Muscle layer of duodenum (tissue), 2 donors: ENCODE measurements around the gene CACNA2D2.

ENCODE experiments used
- H3K27ac ChIP-seq: one replicate; pipeline ENCODE4 v1.7.0; 2013; ENCODE audit warnings: mild to moderate bottlenecking, low read length
- H3K27me3 ChIP-seq: one replicate; pipeline ENCODE4 v1.7.0; 2013; ENCODE audit warnings: low read depth, mild to moderate bottlenecking, control low read depth, low read length
- H3K36me3 ChIP-seq, 2 donors: one replicate each; pipeline ENCODE4 v1.7.0; 2013; ENCODE audit warnings: low read length in 2 of 2, control low read depth in 1 of 2, mild to moderate bottlenecking in 1 of 2; ENCODE audit not compliant: insufficient read depth in 2 of 2, control insufficient read depth in 1 of 2
- H3K4me1 ChIP-seq, 2 donors: one replicate each; pipeline ENCODE4 v1.7.0; 2013; ENCODE audit warnings: low read length in 2 of 2, mild to moderate bottlenecking in 2 of 2, control low read depth in 1 of 2, moderate library complexity in 1 of 2; ENCODE audit not compliant: insufficient read depth in 2 of 2, control insufficient read depth in 1 of 2
- H3K4me3 ChIP-seq, 2 donors: one replicate each; pipeline ENCODE4 v1.7.0; 2013; ENCODE audit warnings: low read length in 2 of 2, low read depth in 1 of 2, mild to moderate bottlenecking in 1 of 2
- H3K9me3 ChIP-seq, 2 donors: one replicate each; pipeline ENCODE4 v1.7.0; 2013; ENCODE audit warnings: low read length in 2 of 2, control low read depth in 1 of 2, mild to moderate bottlenecking in 1 of 2; ENCODE audit not compliant: control insufficient read depth in 1 of 2
- donor health status: healthy.

Gene CACNA2D2

DNA sequence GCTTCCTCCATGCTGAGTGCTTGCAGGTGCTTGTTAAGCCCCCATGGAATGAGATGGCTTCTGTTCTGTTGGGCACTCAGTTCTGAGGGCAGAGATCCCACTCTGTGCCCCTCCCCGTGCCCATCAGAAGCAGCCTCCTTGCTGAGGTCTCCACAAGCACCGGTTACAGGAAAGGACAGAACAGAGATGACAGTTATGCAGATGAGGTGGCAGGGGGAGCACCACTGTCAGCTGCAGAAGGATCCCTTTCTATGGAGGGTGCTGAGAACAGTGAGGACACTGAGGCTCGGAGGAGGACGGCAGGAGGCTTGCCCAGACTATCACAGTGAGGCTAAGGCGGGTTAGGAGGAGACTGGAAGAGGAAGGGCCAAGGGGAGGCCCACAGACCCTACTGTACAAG lies 12.4 kb downstream of the CACNA2D2 start:
- H3K4me1 ChIP-seq = no peaks in the 10 kb centered on the region
- no peaks in the 10 kb centered on the region for H3K9me3 ChIP-seq
- H3K36me3 ChIP-seq = no peaks in the 10 kb centered on the region
- H3K4me3 ChIP-seq = no peak overlapping the region
- H3K27ac ChIP-seq = no peak overlapping the region
- H3K27me3 ChIP-seq = no peaks in the 10 kb centered on the region

DNA sequence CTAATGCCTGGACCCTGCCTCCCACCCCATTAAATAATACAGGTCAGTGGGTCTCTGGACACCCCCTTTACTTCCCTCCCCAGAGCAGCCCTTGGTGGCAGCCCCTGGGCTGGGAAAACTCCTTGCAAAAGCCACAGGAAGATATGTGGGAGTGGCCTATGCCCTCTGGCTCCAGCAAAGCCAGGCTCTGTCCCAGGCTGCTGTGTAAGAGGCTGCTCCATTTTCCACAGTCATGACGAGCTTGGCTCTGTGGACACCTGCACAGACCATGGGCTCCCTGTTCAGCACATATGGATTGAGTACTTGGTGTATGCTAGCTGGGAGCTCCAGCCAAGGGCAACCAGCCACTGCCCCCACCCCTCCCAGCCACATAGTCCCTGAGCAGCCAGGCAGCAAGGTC lies 13.0 kb downstream of the CACNA2D2 start:
- Histone ChIP-seq H3K27ac (no peak overlapping the region), H3K27me3 (no peaks in the 10 kb centered on the region), H3K4me1 (no peaks in the 10 kb centered on the region), H3K9me3 (no peaks in the 10 kb centered on the region), H3K4me3 (no peak overlapping the region), H3K36me3 (no peaks in the 10 kb centered on the region)

DNA sequence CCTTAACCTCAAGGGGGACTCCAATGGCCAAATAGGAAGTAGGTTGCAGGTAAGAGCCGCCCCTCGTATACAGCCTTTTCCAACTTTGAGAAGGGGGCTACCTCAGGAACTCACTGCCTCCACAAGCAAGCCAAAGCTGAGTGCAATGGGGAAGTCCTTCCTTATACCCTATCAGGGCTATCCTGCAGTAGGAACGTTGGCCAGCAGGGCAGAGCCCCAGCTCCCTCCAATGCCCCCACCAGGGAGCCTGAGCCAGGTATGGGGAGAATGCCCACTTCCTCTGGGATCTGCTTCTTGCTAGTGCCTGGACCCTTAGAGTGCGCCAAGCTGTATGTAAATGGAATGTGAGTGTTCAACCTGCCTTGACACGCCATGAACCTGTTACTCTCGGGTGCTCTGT lies 16.3 kb downstream of the CACNA2D2 start:
- no peak overlapping the region for H3K27ac ChIP-seq
- H3K4me3 ChIP-seq = no peak overlapping the region
- H3K9me3 ChIP-seq = no peaks in the 10 kb centered on the region
- no peaks in the 10 kb centered on the region for H3K4me1 ChIP-seq
- no peaks in the 10 kb centered on the region for H3K36me3 ChIP-seq
- H3K27me3 ChIP-seq = no peaks in the 10 kb centered on the region

DNA sequence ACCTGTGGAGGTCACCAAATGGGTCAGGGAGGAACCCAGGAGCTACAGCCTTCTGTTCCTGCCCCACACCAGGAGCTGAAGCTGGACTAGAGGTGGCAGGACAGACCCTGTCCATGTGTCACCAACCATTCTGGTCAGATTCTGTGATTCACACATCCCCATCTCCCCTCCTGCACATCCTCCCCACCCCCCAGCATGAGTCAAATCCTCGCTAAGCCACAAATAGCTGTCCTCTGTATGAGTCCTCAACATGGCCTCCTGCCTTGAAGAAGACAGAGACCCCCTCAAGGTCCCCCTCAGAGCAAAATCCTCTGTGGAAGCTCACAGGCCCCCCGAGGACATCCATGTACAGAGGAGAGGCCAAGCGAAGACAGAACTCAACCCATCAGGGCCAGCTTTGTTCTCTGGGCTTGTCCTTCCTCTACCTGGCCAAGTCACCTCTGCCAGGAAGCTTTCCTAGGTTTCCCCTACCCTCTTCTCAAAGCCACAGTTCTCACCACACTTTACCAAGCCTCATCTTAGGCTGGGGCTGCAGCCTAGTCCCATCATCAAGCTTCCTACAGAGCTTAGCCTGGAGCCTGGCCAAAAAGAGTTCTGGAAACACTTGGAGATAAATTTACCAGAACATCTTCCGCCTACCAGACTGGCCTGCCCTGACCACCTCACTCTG lies 17.1 kb downstream of the CACNA2D2 start:
- no peaks in the 10 kb centered on the region for H3K4me1 ChIP-seq
- H3K4me3 ChIP-seq = no peak overlapping the region
- H3K27me3 ChIP-seq = no peaks in the 10 kb centered on the region
- no peak overlapping the region for H3K27ac ChIP-seq
- H3K36me3 ChIP-seq = no peaks in the 10 kb centered on the region
- no peaks in the 10 kb centered on the region for H3K9me3 ChIP-seq

DNA sequence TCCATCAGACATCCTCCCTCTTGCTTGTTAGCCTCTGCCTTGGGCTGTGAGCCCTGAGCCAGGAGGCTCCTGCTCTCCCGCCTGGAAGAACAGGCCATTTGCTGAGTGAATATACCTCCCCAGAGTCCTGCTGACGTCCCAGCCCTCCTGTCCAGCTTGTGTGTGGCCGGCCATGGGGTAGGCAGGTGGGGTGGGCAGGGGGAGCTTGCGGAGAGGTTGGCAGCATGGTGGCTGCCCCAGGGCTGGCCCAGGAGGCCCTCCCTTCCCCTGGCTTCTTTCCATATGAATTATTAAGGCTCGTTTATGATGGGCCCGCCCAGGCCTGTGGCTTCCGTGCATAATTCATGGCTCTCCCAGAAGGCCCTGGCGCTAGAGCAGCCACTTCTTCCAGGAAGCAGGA lies 18.7 kb downstream of the CACNA2D2 start:
- no peak overlapping the region for H3K4me3 ChIP-seq
- no peaks in the 10 kb centered on the region for H3K4me1 ChIP-seq
- no peaks in the 10 kb centered on the region for H3K9me3 ChIP-seq
- no peaks in the 10 kb centered on the region for H3K36me3 ChIP-seq
- H3K27me3 ChIP-seq = no peaks in the 10 kb centered on the region
- no peak overlapping the region for H3K27ac ChIP-seq

DNA sequence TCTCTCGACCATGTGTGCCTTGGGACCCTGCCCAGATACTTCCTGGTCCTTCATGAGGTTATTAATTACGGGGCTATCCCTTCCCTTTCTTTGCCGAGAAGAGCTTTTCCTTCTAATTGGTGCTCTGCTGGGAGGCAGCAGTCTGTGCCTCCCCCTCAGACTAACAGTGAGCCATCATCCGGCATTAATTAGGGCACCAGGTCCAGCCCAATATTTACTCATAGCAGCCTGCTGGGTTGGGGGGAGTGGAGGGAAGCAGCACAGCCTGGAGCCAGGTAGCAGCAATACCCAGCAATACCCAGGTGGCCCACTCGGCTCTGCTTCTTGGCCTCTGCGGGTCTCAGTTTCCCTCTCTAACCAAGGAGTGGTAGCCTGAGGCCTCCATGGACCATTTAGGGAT lies 20.1 kb downstream of the CACNA2D2 start:
- Histone ChIP-seq H3K9me3 (no peaks in the 10 kb centered on the region), H3K4me3 (no peak overlapping the region), H3K4me1 (no peaks in the 10 kb centered on the region), H3K27me3 (no peaks in the 10 kb centered on the region), H3K36me3 (no peaks in the 10 kb centered on the region), H3K27ac (no peak overlapping the region)

DNA sequence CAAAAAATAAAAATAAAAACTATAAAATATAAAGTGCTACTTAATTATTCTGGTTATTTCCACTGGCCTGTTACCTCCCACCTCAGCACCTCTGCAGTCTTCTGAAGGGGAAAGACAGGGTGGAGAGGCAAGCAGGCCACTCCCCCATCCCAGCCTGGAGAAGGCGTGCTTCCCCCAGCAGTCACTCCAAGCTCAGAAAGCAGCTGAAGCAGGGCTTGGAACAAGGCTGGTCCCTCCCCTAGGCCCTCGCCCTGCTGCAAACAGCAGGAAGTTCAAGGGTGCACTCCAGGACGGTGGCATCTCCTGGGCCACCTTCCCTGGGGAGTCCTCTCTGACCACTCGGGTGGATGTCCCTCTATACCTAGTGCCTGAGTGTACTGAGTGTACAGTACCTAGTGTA lies 21.4 kb downstream of the CACNA2D2 start:
- Histone ChIP-seq H3K27ac (no peak overlapping the region), H3K4me1 (no peaks in the 10 kb centered on the region), H3K36me3 (no peaks in the 10 kb centered on the region), H3K27me3 (no peaks in the 10 kb centered on the region), H3K4me3 (no peak overlapping the region), H3K9me3 (no peaks in the 10 kb centered on the region)

DNA sequence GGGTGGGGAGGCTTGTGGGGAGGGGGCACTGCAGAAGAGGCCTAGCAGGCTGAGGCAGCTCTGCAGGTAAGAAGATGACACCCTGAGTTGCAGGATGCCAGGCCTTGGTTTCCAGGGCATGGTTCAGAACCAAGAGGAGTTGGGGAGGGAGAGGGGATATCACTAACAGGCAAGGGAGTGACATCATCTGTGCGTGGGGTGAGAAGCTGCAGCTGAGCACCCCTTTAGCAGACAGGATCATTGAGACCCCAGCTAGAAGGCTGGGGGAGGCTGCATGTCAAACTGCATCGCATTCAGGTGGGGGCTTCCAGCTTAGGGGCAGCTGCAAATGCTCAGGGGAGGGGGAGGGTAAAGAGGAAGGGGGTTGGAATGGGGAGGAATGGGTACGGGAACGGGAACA lies 23.0 kb downstream of the CACNA2D2 start:
- Histone ChIP-seq H3K4me1 (no peaks in the 10 kb centered on the region), H3K27me3 (no peaks in the 10 kb centered on the region), H3K27ac (no peak overlapping the region), H3K4me3 (no peak overlapping the region), H3K9me3 (no peaks in the 10 kb centered on the region), H3K36me3 (no peaks in the 10 kb centered on the region)

DNA sequence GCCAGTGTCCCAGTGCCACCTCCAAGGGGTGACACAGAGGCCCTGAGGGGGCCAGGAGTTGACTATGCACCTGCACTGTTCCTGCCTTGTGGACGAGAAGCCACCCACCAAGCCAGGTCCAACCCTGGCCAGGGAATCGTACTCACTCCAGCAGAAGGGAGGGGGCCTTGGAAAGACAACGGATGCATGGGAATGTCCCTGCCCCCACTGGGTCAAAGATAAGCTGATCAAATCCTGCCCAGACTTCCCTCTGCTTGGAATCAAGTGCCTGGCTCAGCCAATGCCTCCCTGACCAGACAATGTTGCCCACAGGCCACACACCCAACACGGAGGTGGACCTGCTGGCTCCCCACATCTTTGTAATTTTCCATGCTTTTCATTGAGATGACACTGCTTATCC lies 23.9 kb downstream of the CACNA2D2 start:
- no peak overlapping the region for H3K4me3 ChIP-seq

DNA sequence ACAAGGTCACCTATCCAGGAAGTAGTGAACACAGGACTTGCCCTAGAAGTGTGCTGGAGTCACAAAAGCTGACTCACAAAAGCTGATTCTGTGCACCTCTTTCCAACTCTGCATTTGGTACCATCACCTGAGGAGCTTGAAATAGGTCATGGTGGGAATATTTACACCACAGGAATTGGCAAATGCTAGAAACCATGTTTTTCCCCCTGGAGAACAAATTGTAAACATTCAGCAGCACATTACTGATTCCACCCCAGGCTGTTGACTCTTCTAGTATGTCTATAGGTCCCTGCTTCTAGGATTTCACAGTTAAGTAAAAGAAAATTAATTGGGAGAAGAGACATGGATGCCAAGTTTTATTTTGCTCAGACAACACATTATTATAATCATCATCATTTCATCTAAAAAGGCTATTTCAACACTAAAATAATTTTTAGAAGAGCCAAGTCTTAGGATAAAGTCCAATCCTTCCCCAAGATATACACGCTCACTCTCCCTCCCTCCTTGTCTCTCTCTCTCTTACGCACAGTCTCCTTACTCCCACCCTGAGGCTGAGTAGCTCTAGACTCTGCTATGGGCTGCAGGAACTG lies 24.7 kb downstream of the CACNA2D2 start:
- Histone ChIP-seq H3K27me3 (no peaks in the 10 kb centered on the region), H3K27ac (no peak overlapping the region), H3K4me3 (no peak overlapping the region), H3K9me3 (no peaks in the 10 kb centered on the region), H3K4me1 (no peaks in the 10 kb centered on the region), H3K36me3 (no peaks in the 10 kb centered on the region)

More for the DNA sequence above, 23.9 kb downstream of the CACNA2D2 start:
- Histone ChIP-seq H3K27me3 (no peaks in the 10 kb centered on the region), H3K9me3 (no peaks in the 10 kb centered on the region), H3K4me1 (no peaks in the 10 kb centered on the region), H3K27ac (no peak overlapping the region), H3K36me3 (no peaks in the 10 kb centered on the region)

DNA sequence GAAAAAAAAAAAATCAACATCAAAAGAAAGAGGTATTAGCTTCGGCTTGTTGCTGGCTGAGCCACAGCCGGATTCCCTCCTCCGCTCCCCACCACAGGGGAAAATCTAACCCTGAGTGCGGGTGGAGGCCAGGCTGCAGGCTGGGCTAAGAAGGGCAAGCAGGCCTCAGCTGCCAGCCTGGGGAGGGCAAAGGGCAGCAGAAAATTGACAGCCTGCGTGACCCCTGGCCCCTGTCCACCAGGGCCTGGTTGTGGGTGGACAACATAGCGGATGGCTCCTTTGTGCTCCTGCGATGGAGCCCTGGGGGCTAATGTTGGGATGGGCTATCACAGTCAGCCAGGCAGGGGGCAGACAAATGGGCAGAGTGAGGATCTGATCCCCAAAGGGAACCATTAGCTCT lies 25.4 kb downstream of the CACNA2D2 start:
- H3K4me3 ChIP-seq = no peak overlapping the region
- no peaks in the 10 kb centered on the region for H3K4me1 ChIP-seq
- H3K36me3 ChIP-seq = no peaks in the 10 kb centered on the region
- H3K27me3 ChIP-seq = no peaks in the 10 kb centered on the region
- no peak overlapping the region for H3K27ac ChIP-seq
- no peaks in the 10 kb centered on the region for H3K9me3 ChIP-seq

DNA sequence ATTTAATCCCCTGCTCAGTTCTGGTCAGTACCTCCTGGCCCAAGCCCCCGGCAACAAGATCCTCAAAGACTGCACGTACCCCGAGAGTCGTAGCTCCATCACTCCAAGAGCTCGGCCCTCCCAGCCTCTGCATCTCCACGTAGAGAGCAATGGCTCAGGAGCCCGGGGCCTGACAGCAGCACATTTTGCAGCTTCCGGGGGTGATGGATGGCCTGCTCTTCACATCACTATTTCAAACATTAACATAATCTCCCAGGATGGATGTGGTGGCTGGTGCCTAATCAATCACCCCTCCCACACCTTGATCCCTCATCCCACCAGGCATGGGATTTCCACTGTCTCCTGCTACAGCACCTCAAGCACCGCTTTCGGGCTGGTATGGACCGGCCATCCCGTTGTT lies 28.1 kb downstream of the CACNA2D2 start:
- no peaks in the 10 kb centered on the region for H3K4me1 ChIP-seq
- H3K4me3 ChIP-seq = no peak overlapping the region
- no peak overlapping the region for H3K27ac ChIP-seq
- H3K9me3 ChIP-seq = no peaks in the 10 kb centered on the region
- H3K36me3 ChIP-seq = no peaks in the 10 kb centered on the region
- no peaks in the 10 kb centered on the region for H3K27me3 ChIP-seq
